Sigmoid colon (tissue), 7 donors: Measurements from ENCODE around the gene ICOS. TPM values are rescaled to one million over a fixed set of nuclear protein-coding genes. Genes with fewer than 3 reads are reported as not detected.
"Not testable (repeated sequence)": the region's sequence is repeated elsewhere in the genome, so short reads cannot be mapped to it uniquely, and the experiment has no call there.

Experiments used
- DNase-seq: peaks from one replicate; pipeline ENCODE4 v3.0.0-alpha.2; 2019
- H3K27ac ChIP-seq, 4 donors: fragments of 200-600 bp; sonication (generic); one replicate each; pipeline ENCODE4 v1.5.1; 2016 to 2019; ENCODE audit warnings: mild to moderate bottlenecking in 1 of 4
- H3K27me3 ChIP-seq, 3 donors: fragments of 200-600 bp; sonication (generic); one replicate each; pipeline ENCODE4 v1.5.1; 2019; ENCODE audit warnings: mild to moderate bottlenecking in 1 of 3
- H3K36me3 ChIP-seq, 4 donors: fragments of 200-600 bp; sonication (generic); one replicate each; pipeline ENCODE4 v1.5.1; 2016 to 2019
- H3K4me1 ChIP-seq, 4 donors: fragments of 200-600 bp; sonication (generic); one replicate each; pipeline ENCODE4 v1.5.1; 2017 to 2019
- H3K4me3 ChIP-seq, 4 donors: fragments of 200-600 bp; sonication (generic); one replicate each; pipeline ENCODE4 v1.5.1; 2017 to 2019; ENCODE audit warnings: mild to moderate bottlenecking in 2 of 4, moderate library complexity in 1 of 4
- H3K9me3 ChIP-seq, 4 donors: fragments of 200-600 bp in 3 of 4; sonication (generic) in 3 of 4; one replicate each; pipeline versions ENCODE4 v1.5.1 to v1.6.1; 2013 to 2019
- CTCF ChIP-seq, 4 experiments: fragments of 450-650 bp in 3 of 4; fragments of 200-600 bp in 1 of 4; IDR thresholded peaks; one replicate each; pipeline ENCODE4 v1.5.1; 2016 to 2019; ENCODE audit warnings: antibody characterized with exemption in 4 of 4, mild to moderate bottlenecking in 3 of 4, moderate library complexity in 2 of 4
- EP300 ChIP-seq, 4 donors: sonication (generic); formaldehyde crosslinking; IDR thresholded peaks; one replicate each; pipeline ENCODE4 v1.6.1; 2017; ENCODE audit warnings: antibody characterized with exemption in 4 of 4
- POLR2A ChIP-seq, 2 donors: fragments of 450-650 bp; IDR thresholded peaks; one replicate each; pipeline ENCODE4 v1.6.1; 2016; ENCODE audit warnings: antibody characterized with exemption in 2 of 2, mild to moderate bottlenecking in 2 of 2, moderate library complexity in 2 of 2
- POLR2AphosphoS5 ChIP-seq, 4 donors: sonication (generic); formaldehyde crosslinking; IDR thresholded peaks; one replicate each; pipeline ENCODE4 v1.6.1; 2017; ENCODE audit warnings: antibody characterized with exemption in 4 of 4
- WGBS, 2 donors: extraction: QIAGEN DNeasy Blood & Tissue Kit; methylation state at CpG; one replicate each; pipeline ENCODE4 v1.1.7; 2013; 5-methylcytosine and 5-hydroxymethylcytosine counted together
- intact Hi-C: fragments of 100-400 bp; cut with DNase I; formaldehyde crosslinking; loops from one replicate; pipeline ENCODE4 v1.15.1; 2023
- polyA plus RNA-seq, 3 donors: library from polyadenylated mRNA; stranded (reverse); fragments of 200-250 nt; gene quantifications; one replicate each; pipeline ENCODE4 v1.2.3, GENCODE V29; 2013
- total RNA-seq, 4 donors: library from RNA; depleted of rRNA; stranded (reverse); fragments of >200 nt; gene quantifications; one replicate each; pipeline ENCODE4 v1.1.0, GENCODE V29; 2016
- donor health status: healthy with polysubstance abuse.
- donor health status: Bipolar disorder and iron deficiency.
- donor health status: healthy.

The ICOS gene
- total and polyA plus RNA-seq, 7 donors = 0.27 to 6.4 TPM; not detected in 5

- no peak overlapping the region for H3K4me3 ChIP-seq
- no peaks in the 10 kb centered on the region for H3K36me3 ChIP-seq
- intact Hi-C loops = no loop called here
- H3K4me1 ChIP-seq = peaks cover 0 to 13% (median 6%) of the 10 kb centered on the region in 4 donors
- TF ChIP-seq POLR2A (IDR thresholded peaks at IDR 0.05) = no peak
- no peak for TF ChIP-seq CTCF (IDR thresholded peaks at IDR 0.05)
- no peak for TF ChIP-seq EP300 (IDR thresholded peaks at IDR 0.05)
- no peak for TF ChIP-seq POLR2AphosphoS5 (IDR thresholded peaks at IDR 0.05)
- H3K9me3 ChIP-seq = no peaks in the 10 kb centered on the region
- H3K27me3 ChIP-seq = no peaks in the 10 kb centered on the region
- WGBS, 2 donors = 76 to 77% methylated on average over 8 of the region's 8 CpGs
- H3K27ac ChIP-seq = no peak overlapping the region
- no peak for DNase-seq
Observed at GRCh38 chr2:203934711-203935438, 1.7 kb upstream of the ICOS start.

- intact Hi-C loops = no loop called here
- no peaks in the 10 kb centered on the region for H3K36me3 ChIP-seq
- DNase-seq = no peak
- H3K27ac ChIP-seq = no peak overlapping the region
- H3K27me3 ChIP-seq = no peaks in the 10 kb centered on the region
- WGBS, 2 donors = 96 to 97% methylated on average over 4 of the region's 4 CpGs
- TF ChIP-seq CTCF (IDR thresholded peaks at IDR 0.05) (no peak), EP300 (IDR thresholded peaks at IDR 0.05) (no peak), POLR2AphosphoS5 (IDR thresholded peaks at IDR 0.05) (no peak), POLR2A (IDR thresholded peaks at IDR 0.05) (no peak)
- no peak overlapping the region for H3K4me3 ChIP-seq
- peaks cover 0 to 13% (median 6%) of the 10 kb centered on the region in 4 donors for H3K4me1 ChIP-seq
- no peaks in the 10 kb centered on the region for H3K9me3 ChIP-seq
Observed at GRCh38 chr2:203935568-203935967, 995 bp upstream of the ICOS start.

- Histone ChIP-seq H3K9me3 (no peaks in the 10 kb centered on the region), H3K27ac (no peak overlapping the region), H3K36me3 (no peaks in the 10 kb centered on the region), H3K27me3 (no peaks in the 10 kb centered on the region), H3K4me3 (no peak overlapping the region), H3K4me1 (peaks cover 0 to 13% (median 6%) of the 10 kb centered on the region in 4 donors)
- DNase-seq = no peak
- TF ChIP-seq CTCF (IDR thresholded peaks at IDR 0.05) (no peak), POLR2AphosphoS5 (IDR thresholded peaks at IDR 0.05) (no peak), EP300 (IDR thresholded peaks at IDR 0.05) (no peak), POLR2A (IDR thresholded peaks at IDR 0.05) (no peak)
- intact Hi-C loops = no loop called here
- 81 to 93% methylated on average over 1 of the region's 1 CpG for WGBS, 2 donors
Observed at GRCh38 chr2:203936949-203937348, 386 bp downstream of the ICOS start.

- Histone ChIP-seq H3K27ac (no peak overlapping the region), H3K36me3 (no peaks in the 10 kb centered on the region), H3K9me3 (no peaks in the 10 kb centered on the region), H3K27me3 (no peaks in the 10 kb centered on the region), H3K4me3 (no peak overlapping the region), H3K4me1 (peaks cover 0 to 13% (median 6%) of the 10 kb centered on the region in 4 donors)
- intact Hi-C loops = no loop called here
- DNase-seq = no peak
- WGBS, 2 donors = 83 to 95% methylated on average over 1 of the region's 1 CpG
- no peak for TF ChIP-seq CTCF (IDR thresholded peaks at IDR 0.05)
- no peak for TF ChIP-seq EP300 (IDR thresholded peaks at IDR 0.05)
- no peak for TF ChIP-seq POLR2AphosphoS5 (IDR thresholded peaks at IDR 0.05)
- no peak for TF ChIP-seq POLR2A (IDR thresholded peaks at IDR 0.05)
Observed at GRCh38 chr2:203937788-203938187, 1.2 kb downstream of the ICOS start.

GRCh38 chr2:203940039-203940438, 3.5 kb downstream of the ICOS start:
- H3K36me3 ChIP-seq = no peaks in the 10 kb centered on the region
- H3K9me3 ChIP-seq = no peaks in the 10 kb centered on the region
- no peak for TF ChIP-seq POLR2A (IDR thresholded peaks at IDR 0.05)
- TF ChIP-seq EP300 (IDR thresholded peaks at IDR 0.05) = no peak
- no peak for TF ChIP-seq POLR2AphosphoS5 (IDR thresholded peaks at IDR 0.05)
- TF ChIP-seq CTCF (IDR thresholded peaks at IDR 0.05) = no peak
- no peak overlapping the region for H3K27ac ChIP-seq
- no peak for DNase-seq
- H3K4me3 ChIP-seq = no peak overlapping the region
- no peaks in the 10 kb centered on the region for H3K27me3 ChIP-seq
- 71 to 77% methylated on average over 4 of the region's 4 CpGs for WGBS, 2 donors
- intact Hi-C loops = no loop called here
- no peaks in the 10 kb centered on the region for H3K4me1 ChIP-seq

- H3K4me3 ChIP-seq, H3K36me3 ChIP-seq, H3K4me1 ChIP-seq, H3K9me3 ChIP-seq, DNase-seq, H3K27me3 ChIP-seq, H3K27ac ChIP-seq, intact Hi-C loops: not testable (repeated sequence)
- 86 to 92% methylated on average over 7 of the region's 7 CpGs for WGBS, 2 donors
Observed at GRCh38 chr2:203943493-203944382, 7.2 kb downstream of the ICOS start.
